ENCODE results near the gene VASN.

The VASN gene

GRCh38 chr16:4370570-4371356 lies 885 bp upstream of the VASN start:
- in situ Hi-C loops (cut with MboI; ENCODE audit: low sequenced_read_pairs) = no loop called here

GRCh38 chr16:4372001-4372577 lies 441 bp downstream of the VASN start:
- in situ Hi-C loops (cut with MboI; ENCODE audit: low sequenced_read_pairs) = no loop called here

- in situ Hi-C loops (cut with MboI; ENCODE audit: low sequenced_read_pairs) = no loop called here
These were observed 1.1 kb downstream of the VASN start for GRCh38 chr16:4372578-4373355.

GRCh38 chr16:4373356-4373908 lies 1.8 kb downstream of the VASN start:
- in situ Hi-C loops (cut with MboI; ENCODE audit: low sequenced_read_pairs) = no loop called here

- in situ Hi-C loops (cut with MboI; ENCODE audit: low sequenced_read_pairs) = no loop called here
These were observed 2.5 kb downstream of the VASN start for GRCh38 chr16:4373909-4374742.

- in situ Hi-C loops (cut with MboI; ENCODE audit: low sequenced_read_pairs) = no loop called here
These were observed 4.1 kb downstream of the VASN start for GRCh38 chr16:4375717-4376116.

- in situ Hi-C loops (cut with MboI; ENCODE audit: low sequenced_read_pairs) = no loop called here
These were observed 4.7 kb downstream of the VASN start for GRCh38 chr16:4376126-4376892.

GRCh38 chr16:4376893-4377572 lies 5.4 kb downstream of the VASN start:
- in situ Hi-C loops (cut with MboI; ENCODE audit: low sequenced_read_pairs) = no loop called here

GRCh38 chr16:4377573-4378154 lies 6.0 kb downstream of the VASN start:
- in situ Hi-C loops (cut with MboI; ENCODE audit: low sequenced_read_pairs) = no loop called here

GRCh38 chr16:4378161-4378666 lies 6.6 kb downstream of the VASN start:
- in situ Hi-C loops (cut with MboI; ENCODE audit: low sequenced_read_pairs) = no loop called here

GRCh38 chr16:4378999-4379690 lies 7.5 kb downstream of the VASN start:
- in situ Hi-C loops (cut with MboI; ENCODE audit: low sequenced_read_pairs) = no loop called here

GRCh38 chr16:4380119-4381063 lies 8.7 kb downstream of the VASN start:
- in situ Hi-C loops (cut with MboI; ENCODE audit: low sequenced_read_pairs) = no loop called here

- in situ Hi-C loops (cut with MboI; ENCODE audit: low sequenced_read_pairs) = no loop called here
These were observed 9.7 kb downstream of the VASN start for GRCh38 chr16:4381072-4381934.

GRCh38 chr16:4381935-4382794 lies 10.5 kb downstream of the VASN start:
- in situ Hi-C loops (cut with MboI; ENCODE audit: low sequenced_read_pairs) = no loop called here

GRCh38 chr16:4382795-4383357 lies 11.2 kb downstream of the VASN start:
- in situ Hi-C loops (cut with MboI; ENCODE audit: low sequenced_read_pairs) = no loop called here
